Aorta (tissue), 5 donors: ENCODE data around the gene PUSL1. TPM values are rescaled to one million over a fixed set of nuclear protein-coding genes. Genes with fewer than 3 reads are reported as not detected.

Experiments used
- ATAC-seq: fragments of 200-7000 bp; cut with Tn5 transposase; one replicate; pipeline ENCODE4 v1.9.1; 2022; ENCODE audit warnings: moderate library complexity; ENCODE audit not compliant: low FRiP score
- DNase-seq, 2 donors: peaks; one replicate each; pipeline ENCODE4 v3.0.0-alpha.2; 2020
- H3K27ac ChIP-seq, 2 donors: one replicate each; pipeline ENCODE4 v1.5.1; 2013; ENCODE audit warnings: low read length in 2 of 2, mild to moderate bottlenecking in 2 of 2, moderate library complexity in 2 of 2, control low read depth in 1 of 2, inconsistent platforms in 1 of 2, low read depth in 1 of 2
- H3K27me3 ChIP-seq, 2 donors: one replicate each; pipeline ENCODE4 v1.6.1; 2013; ENCODE audit warnings: control low read depth in 1 of 2, low read length in 1 of 2, mild to moderate bottlenecking in 1 of 2, moderate library complexity in 1 of 2; ENCODE audit not compliant: insufficient read depth in 2 of 2, control insufficient read depth in 1 of 2
- H3K36me3 ChIP-seq, 2 donors: one replicate each; pipeline ENCODE4 v1.6.1; 2013; ENCODE audit warnings: control low read depth in 1 of 2, low read length in 1 of 2, mild to moderate bottlenecking in 1 of 2; ENCODE audit not compliant: insufficient read depth in 2 of 2, control insufficient read depth in 1 of 2
- H3K4me1 ChIP-seq, 2 donors: one replicate each; pipeline ENCODE4 v1.6.1; 2013; ENCODE audit warnings: low read length in 2 of 2, control low read depth in 1 of 2, mild to moderate bottlenecking in 1 of 2, moderate library complexity in 1 of 2; ENCODE audit not compliant: insufficient read depth in 2 of 2, control insufficient read depth in 1 of 2
- H3K4me3 ChIP-seq, 2 donors: one replicate each; pipeline ENCODE4 v1.5.1; 2013; ENCODE audit warnings: low read length in 2 of 2, control low read depth in 1 of 2, mild to moderate bottlenecking in 1 of 2
- H3K9me3 ChIP-seq: one replicate; pipeline ENCODE4 v1.6.1; 2013; ENCODE audit warnings: mild to moderate bottlenecking, low read length; ENCODE audit not compliant: control insufficient read depth
- WGBS, 2 donors: extraction: QIAGEN DNeasy Blood & Tissue Kit; methylation state at CpG; one replicate each; pipeline ENCODE4 v1.1.7; 2013; 5-methylcytosine and 5-hydroxymethylcytosine counted together
- intact Hi-C, 2 donors: fragments of 100-400 bp; cut with DNase I; formaldehyde crosslinking; loops; one replicate each; pipeline versions ENCODE4 v1.14.2 to v1.15.0; 2022
- polyA plus RNA-seq, 2 donors: library from polyadenylated mRNA; stranded (reverse); fragments of 200-250 nt; gene quantifications; one replicate each; pipeline ENCODE4 v1.2.3, GENCODE V29; 2013
- total RNA-seq, 2 donors: library from RNA; stranded (reverse); fragmentation: NEBNext Ultra II Directional; extraction: Animal tissue kit (Norgen Biotek cat#: 25700); gene quantifications; one replicate each; pipeline ENCODE4 v1.2.1, GENCODE V29; 2021
- donor health status: healthy with polysubstance abuse.
- donor health status: Bipolar disorder and iron deficiency.
- donor health status: DM: no; HTN: no; CAD: no.
- donor health status: DM: no; HTN: no; CAD: no.
- donor health status: DM: yes; HTN: yes; CAD: no.

The PUSL1 gene
- total and polyA plus RNA-seq, 4 donors, result 5.8 to 13.7 (median 10.0) TPM

- 85 to 86% methylated on average over 26 to 32 of the region's 32 CpGs for WGBS, 2 donors
- Histone ChIP-seq H3K36me3 (no peaks in the 10 kb centered on the region), H3K4me1 (no peaks in the 10 kb centered on the region), H3K27ac (no peak overlapping the region), H3K9me3 (no peaks in the 10 kb centered on the region), H3K4me3 (no peak overlapping the region), H3K27me3 (no peaks in the 10 kb centered on the region)
- DNase-seq (peak in 1 of 2 donors; percentile 71), ATAC-seq (no peak)
- intact Hi-C loops, result loop anchor here in 1 of 2 donors (10.0 kb wide), 1 partner anchor 140 kb away; no protein-coding TSS in a partner anchor
These were observed 23.9 kb upstream of the PUSL1 start for GRCh38 chr1:1284221-1285101.

GRCh38 chr1:1285102-1285571, 23.3 kb upstream of the PUSL1 start:
- H3K4me1 ChIP-seq, result no peaks in the 10 kb centered on the region
- no peaks in the 10 kb centered on the region for H3K36me3 ChIP-seq
- H3K4me3 ChIP-seq, result no peak overlapping the region
- H3K27ac ChIP-seq, result no peak overlapping the region
- 90 to 91% methylated on average over 22 of the region's 22 CpGs for WGBS, 2 donors
- no peaks in the 10 kb centered on the region for H3K27me3 ChIP-seq
- intact Hi-C loops, result loop anchor here in 1 of 2 donors (10.0 kb wide), 1 partner anchor 140 kb away; no protein-coding TSS in a partner anchor
- no peak for DNase-seq
- ATAC-seq, result no peak
- no peaks in the 10 kb centered on the region for H3K9me3 ChIP-seq

- H3K36me3 ChIP-seq, result no peaks in the 10 kb centered on the region
- no peaks in the 10 kb centered on the region for H3K9me3 ChIP-seq
- H3K4me1 ChIP-seq, result no peaks in the 10 kb centered on the region
- no peak overlapping the region for H3K4me3 ChIP-seq
- intact Hi-C loops, result loop anchor here in 1 of 2 donors (10.0 kb wide), 1 partner anchor 141 kb away; no protein-coding TSS in a partner anchor
- 65 to 73% methylated on average over 31 to 37 of the region's 37 CpGs for WGBS, 2 donors
- DNase-seq (no peak), ATAC-seq (no peak)
- no peak overlapping the region for H3K27ac ChIP-seq
- no peaks in the 10 kb centered on the region for H3K27me3 ChIP-seq
These were observed 22.6 kb upstream of the PUSL1 start for GRCh38 chr1:1285611-1286311.

DNA sequence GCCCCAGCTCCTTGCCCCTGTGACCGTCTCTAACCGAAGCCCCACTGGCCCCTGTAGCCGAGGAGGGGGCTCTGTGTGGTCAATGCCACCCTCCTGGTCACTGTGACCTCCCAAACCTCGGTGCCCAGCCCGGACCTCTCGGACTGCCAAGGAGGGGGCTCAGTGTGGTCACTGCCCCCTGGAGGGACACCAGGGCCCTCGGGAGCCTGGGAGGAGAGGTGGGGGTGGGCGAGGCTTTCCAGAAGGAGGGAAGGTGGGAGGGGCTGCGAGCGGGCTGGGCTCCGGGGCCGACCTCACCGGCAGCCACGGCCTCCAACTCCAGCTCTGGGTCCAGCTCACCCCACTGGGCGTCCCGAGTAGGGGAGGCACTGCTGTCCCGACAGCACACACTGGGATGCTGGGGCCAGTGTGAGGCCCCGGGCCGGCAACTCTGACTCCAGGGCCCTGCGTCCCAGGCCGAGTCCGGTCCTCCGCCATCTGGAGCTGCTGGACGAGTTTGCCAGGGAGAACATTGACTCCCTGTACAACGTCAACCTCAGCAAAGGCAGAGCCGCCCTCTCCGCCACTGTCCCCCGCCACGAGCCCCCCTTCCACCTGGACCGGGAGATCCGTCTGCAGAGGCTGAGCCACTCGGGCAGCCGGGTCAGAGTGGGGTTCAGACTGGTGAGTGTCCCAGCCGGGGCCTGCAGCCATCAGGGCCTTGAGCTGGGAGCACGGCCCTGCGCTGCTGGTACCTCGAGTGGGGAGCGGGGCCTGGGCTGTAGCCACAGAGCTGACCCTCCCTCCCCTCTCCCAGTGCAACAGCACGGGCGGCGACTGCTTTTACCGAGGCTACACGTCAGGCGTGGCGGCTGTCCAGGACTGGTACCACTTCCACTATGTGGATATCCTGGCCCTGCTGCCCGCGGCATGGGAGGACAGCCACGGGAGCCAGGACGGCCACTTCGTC, 21.8 kb upstream of the PUSL1 start:
- H3K9me3 ChIP-seq, result no peaks in the 10 kb centered on the region
- DNase-seq (no peak), ATAC-seq (no peak)
- no peaks in the 10 kb centered on the region for H3K27me3 ChIP-seq
- H3K27ac ChIP-seq, result no peak overlapping the region
- H3K4me3 ChIP-seq, result no peak overlapping the region
- WGBS, 2 donors, result 67 to 68% methylated on average over 49 to 50 of the region's 50 CpGs
- intact Hi-C loops, result loop anchor here in 1 of 2 donors (10.0 kb wide), 1 partner anchor 142 kb away; no protein-coding TSS in a partner anchor
- no peaks in the 10 kb centered on the region for H3K4me1 ChIP-seq
- H3K36me3 ChIP-seq, result no peaks in the 10 kb centered on the region

DNA sequence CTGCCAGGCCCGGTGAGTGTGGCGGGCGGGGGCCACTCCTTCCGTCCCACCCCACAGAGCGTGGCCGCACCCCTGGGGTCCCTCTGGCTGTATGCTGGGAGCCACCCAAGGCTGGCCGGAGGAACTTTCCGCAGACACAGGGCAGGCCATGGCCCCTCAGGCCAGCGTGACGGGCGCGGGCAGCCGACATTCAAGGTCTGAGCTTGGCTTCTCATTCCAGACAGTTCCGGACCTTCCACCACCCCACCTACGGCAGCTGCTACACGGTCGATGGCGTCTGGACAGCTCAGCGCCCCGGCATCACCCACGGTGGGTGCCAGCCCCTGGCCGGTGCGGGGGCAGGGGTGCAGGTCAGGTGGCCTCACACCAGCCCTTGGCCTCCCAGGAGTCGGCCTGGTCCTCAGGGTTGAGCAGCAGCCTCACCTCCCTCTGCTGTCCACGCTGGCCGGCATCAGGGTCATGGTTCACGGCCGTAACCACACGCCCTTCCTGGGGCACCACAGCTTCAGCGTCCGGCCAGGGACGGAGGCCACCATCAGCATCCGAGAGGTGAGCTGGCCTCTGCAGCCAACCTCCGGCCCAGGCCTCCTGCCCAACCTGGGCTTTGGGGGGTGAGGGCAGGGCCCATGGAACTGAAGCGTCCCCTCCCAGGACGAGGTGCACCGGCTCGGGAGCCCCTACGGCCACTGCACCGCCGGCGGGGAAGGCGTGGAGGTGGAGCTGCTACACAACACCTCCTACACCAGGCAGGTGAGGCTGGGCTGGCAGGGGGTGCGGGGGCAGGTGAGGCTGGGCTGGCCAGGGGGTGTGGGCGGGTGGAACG, 20.9 kb upstream of the PUSL1 start:
- H3K4me3 ChIP-seq, result no peak overlapping the region
- H3K27ac ChIP-seq, result no peak overlapping the region
- intact Hi-C loops, result loop anchor here in 1 of 2 donors (10.0 kb wide), 1 partner anchor 143 kb away; no protein-coding TSS in a partner anchor
- WGBS, 2 donors, result 82 to 86% methylated on average over 41 to 46 of the region's 46 CpGs
- no peaks in the 10 kb centered on the region for H3K36me3 ChIP-seq
- H3K9me3 ChIP-seq, result no peaks in the 10 kb centered on the region
- H3K4me1 ChIP-seq, result no peaks in the 10 kb centered on the region
- DNase-seq (no peak), ATAC-seq (no peak)
- no peaks in the 10 kb centered on the region for H3K27me3 ChIP-seq

DNA sequence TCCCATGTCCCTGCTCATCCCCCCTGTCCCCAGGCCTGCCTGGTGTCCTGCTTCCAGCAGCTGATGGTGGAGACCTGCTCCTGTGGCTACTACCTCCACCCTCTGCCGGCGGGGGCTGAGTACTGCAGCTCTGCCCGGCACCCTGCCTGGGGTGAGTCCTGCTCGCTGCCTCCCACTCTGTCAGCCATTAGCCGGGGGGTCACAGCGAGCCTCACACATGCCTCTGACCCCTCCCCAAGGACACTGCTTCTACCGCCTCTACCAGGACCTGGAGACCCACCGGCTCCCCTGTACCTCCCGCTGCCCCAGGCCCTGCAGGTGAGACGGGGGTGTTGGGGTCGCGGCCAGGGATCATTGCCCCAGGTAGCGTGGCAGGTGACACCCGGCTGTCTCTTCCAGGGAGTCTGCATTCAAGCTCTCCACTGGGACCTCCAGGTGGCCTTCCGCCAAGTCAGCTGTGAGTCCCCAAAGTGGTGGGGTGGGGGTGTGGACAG, 18.1 kb upstream of the PUSL1 start:
- H3K27me3 ChIP-seq, result no peaks in the 10 kb centered on the region
- H3K27ac ChIP-seq, result no peak overlapping the region
- peak; percentile 48 for ATAC-seq
- intact Hi-C loops, result loop anchor here (5.0 to 10.0 kb wide), 2 partner anchors 168 to 305 kb away; partner anchors contain the start of gene PERM1 (in 1 of the 2)
- no peak overlapping the region for H3K4me3 ChIP-seq
- H3K4me1 ChIP-seq, result no peaks in the 10 kb centered on the region
- no peaks in the 10 kb centered on the region for H3K36me3 ChIP-seq
- 51 to 54% methylated on average over 15 of the region's 15 CpGs for WGBS, 2 donors
- DNase-seq, result peak in 1 of 2 donors; percentile 88
- H3K9me3 ChIP-seq, result no peaks in the 10 kb centered on the region

GRCh38 chr1:1291023-1291528, 17.3 kb upstream of the PUSL1 start:
- ATAC-seq (no peak), DNase-seq (no peak)
- Histone ChIP-seq H3K27me3 (no peaks in the 10 kb centered on the region), H3K4me1 (no peaks in the 10 kb centered on the region), H3K4me3 (no peak overlapping the region), H3K36me3 (no peaks in the 10 kb centered on the region), H3K9me3 (no peaks in the 10 kb centered on the region), H3K27ac (no peak overlapping the region)
- intact Hi-C loops, result loop anchor here (5.0 to 10.0 kb wide), 2 partner anchors 169 to 306 kb away; partner anchors contain the start of gene PERM1 (in 1 of the 2)
- WGBS, 2 donors, result 13 to 14% methylated on average over 23 to 28 of the region's 28 CpGs
